Upper lobe of right lung (tissue), 1 donor: ENCODE data around the gene MEGF10. TPM values are rescaled to one million over a fixed set of nuclear protein-coding genes. Genes with fewer than 3 reads are reported as not detected.

Source experiments
- ATAC-seq: fragments of 200-7000 bp; cut with Tn5 transposase; one replicate; pipeline ENCODE4 v1.9.1; 2020; ENCODE audit warnings: mild to moderate bottlenecking, moderate library complexity
- DNase-seq: peaks from one replicate; pipeline ENCODE4 v3.0.0-alpha.2; 2020
- H3K27ac ChIP-seq: fragments of 200-600 bp; one replicate; pipeline ENCODE4 v1.8.0; 2022
- H3K27me3 ChIP-seq: fragments of 200-600 bp; one replicate; pipeline ENCODE4 v1.8.0; 2022; ENCODE audit warnings: mild to moderate bottlenecking
- H3K36me3 ChIP-seq: fragments of 200-600 bp; one replicate; pipeline ENCODE4 v1.8.0; 2022
- H3K4me1 ChIP-seq: fragments of 200-600 bp; one replicate; pipeline ENCODE4 v1.8.0; 2022
- H3K4me3 ChIP-seq: fragments of 200-600 bp; one replicate; pipeline ENCODE4 v1.8.0; 2022; ENCODE audit warnings: mild to moderate bottlenecking
- H3K9me3 ChIP-seq: fragments of 200-600 bp; one replicate; pipeline ENCODE4 v1.8.0; 2022
- intact Hi-C: fragments of 100-400 bp; cut with DNase I; formaldehyde crosslinking; loops from one replicate; pipeline ENCODE4 v1.11.0; 2022
- total RNA-seq: library from RNA; stranded (reverse); fragmentation: NEBNext Ultra II Directional; extraction: Animal tissue kit (Norgen Biotek cat#: 25700); gene quantifications from one replicate; pipeline ENCODE4 v1.2.1, GENCODE V29; 2021
- TF ChIP-seq, protein P1 (sequence below): fragments of 200-600 bp; IDR thresholded peaks from one replicate; pipeline ENCODE4 v1.8.0; 2022; ENCODE audit warnings: antibody characterized with exemption
- donor health status: DM: no; HTN: yes; CAD: no; lungs with severe emphysema.

Gene MEGF10
- total RNA-seq, 1 donor from 2014 or later: 0.26 TPM

GRCh38 chr5:127431977-127432585, 141.5 kb downstream of the MEGF10 start:
- Histone ChIP-seq H3K4me3 (no peak overlapping the region), H3K27me3 (no peaks in the 10 kb centered on the region), H3K27ac (no peak overlapping the region), H3K36me3 (no peaks in the 10 kb centered on the region), H3K4me1 (no peaks in the 10 kb centered on the region), H3K9me3 (no peaks in the 10 kb centered on the region)
- DNase-seq (no peak), ATAC-seq (no peak)
- TF ChIP-seq, protein P1, sequence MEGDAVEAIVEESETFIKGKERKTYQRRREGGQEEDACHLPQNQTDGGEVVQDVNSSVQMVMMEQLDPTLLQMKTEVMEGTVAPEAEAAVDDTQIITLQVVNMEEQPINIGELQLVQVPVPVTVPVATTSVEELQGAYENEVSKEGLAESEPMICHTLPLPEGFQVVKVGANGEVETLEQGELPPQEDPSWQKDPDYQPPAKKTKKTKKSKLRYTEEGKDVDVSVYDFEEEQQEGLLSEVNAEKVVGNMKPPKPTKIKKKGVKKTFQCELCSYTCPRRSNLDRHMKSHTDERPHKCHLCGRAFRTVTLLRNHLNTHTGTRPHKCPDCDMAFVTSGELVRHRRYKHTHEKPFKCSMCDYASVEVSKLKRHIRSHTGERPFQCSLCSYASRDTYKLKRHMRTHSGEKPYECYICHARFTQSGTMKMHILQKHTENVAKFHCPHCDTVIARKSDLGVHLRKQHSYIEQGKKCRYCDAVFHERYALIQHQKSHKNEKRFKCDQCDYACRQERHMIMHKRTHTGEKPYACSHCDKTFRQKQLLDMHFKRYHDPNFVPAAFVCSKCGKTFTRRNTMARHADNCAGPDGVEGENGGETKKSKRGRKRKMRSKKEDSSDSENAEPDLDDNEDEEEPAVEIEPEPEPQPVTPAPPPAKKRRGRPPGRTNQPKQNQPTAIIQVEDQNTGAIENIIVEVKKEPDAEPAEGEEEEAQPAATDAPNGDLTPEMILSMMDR: no peak
- intact Hi-C loops: no loop called here

GRCh38 chr5:127433526-127433925, 142.9 kb downstream of the MEGF10 start:
- ATAC-seq (no peak), DNase-seq (no peak)
- Histone ChIP-seq H3K27ac (no peak overlapping the region), H3K27me3 (no peaks in the 10 kb centered on the region), H3K4me3 (no peak overlapping the region), H3K9me3 (no peaks in the 10 kb centered on the region), H3K4me1 (no peaks in the 10 kb centered on the region), H3K36me3 (no peaks in the 10 kb centered on the region)
- TF ChIP-seq, protein P1: no peak
- intact Hi-C loops: no loop called here

- H3K27ac ChIP-seq: no peak overlapping the region
- no peak overlapping the region for H3K4me3 ChIP-seq
- H3K9me3 ChIP-seq: no peaks in the 10 kb centered on the region
- DNase-seq (no peak), ATAC-seq (no peak)
- H3K36me3 ChIP-seq: no peaks in the 10 kb centered on the region
- H3K4me1 ChIP-seq: no peaks in the 10 kb centered on the region
- TF ChIP-seq, protein P1: no peak
- intact Hi-C loops: no loop called here
- no peaks in the 10 kb centered on the region for H3K27me3 ChIP-seq
Measured at GRCh38 chr5:127434588-127434987, 144.0 kb downstream of the MEGF10 start.

GRCh38 chr5:127435821-127436220, 145.2 kb downstream of the MEGF10 start:
- DNase-seq: no peak
- Histone ChIP-seq H3K27me3 (no peaks in the 10 kb centered on the region), H3K36me3 (no peaks in the 10 kb centered on the region), H3K4me3 (no peak overlapping the region), H3K9me3 (no peaks in the 10 kb centered on the region), H3K4me1 (no peaks in the 10 kb centered on the region), H3K27ac (no peak overlapping the region)
- no peak for ATAC-seq
- TF ChIP-seq, protein P1: no peak
- intact Hi-C loops: no loop called here

GRCh38 chr5:127439644-127440043, 149.0 kb downstream of the MEGF10 start:
- H3K27me3 ChIP-seq: no peaks in the 10 kb centered on the region
- H3K4me1 ChIP-seq: no peaks in the 10 kb centered on the region
- no peaks in the 10 kb centered on the region for H3K36me3 ChIP-seq
- H3K9me3 ChIP-seq: no peaks in the 10 kb centered on the region
- H3K4me3 ChIP-seq: no peak overlapping the region
- intact Hi-C loops: no loop called here
- DNase-seq (no peak), ATAC-seq (no peak)
- TF ChIP-seq, protein P1: no peak
- no peak overlapping the region for H3K27ac ChIP-seq

DNA sequence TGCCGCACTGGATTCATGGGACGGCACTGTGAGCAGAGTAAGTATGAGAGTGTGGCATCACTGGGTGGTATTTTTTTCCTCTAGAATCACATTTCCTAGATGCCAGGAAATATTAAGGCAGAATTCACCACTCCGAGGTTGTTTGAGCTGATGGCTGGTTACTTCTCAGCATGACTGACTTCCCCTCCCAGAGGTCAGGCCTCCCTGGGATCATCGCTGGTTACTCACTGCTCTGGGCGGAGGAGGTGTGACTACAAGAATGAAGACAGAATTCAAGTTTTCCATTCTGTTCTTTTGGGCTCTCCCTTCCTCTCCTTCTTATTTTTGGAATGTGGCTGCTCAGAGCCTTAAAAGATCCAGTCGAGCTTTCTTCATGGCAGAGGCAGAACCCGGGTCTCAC, 150.2 kb downstream of the MEGF10 start:
- H3K27ac ChIP-seq: no peak overlapping the region
- H3K36me3 ChIP-seq: no peaks in the 10 kb centered on the region
- ATAC-seq (no peak), DNase-seq (no peak)
- TF ChIP-seq, protein P1: no peak
- intact Hi-C loops: no loop called here
- no peaks in the 10 kb centered on the region for H3K27me3 ChIP-seq
- H3K4me1 ChIP-seq: no peaks in the 10 kb centered on the region
- no peak overlapping the region for H3K4me3 ChIP-seq
- no peaks in the 10 kb centered on the region for H3K9me3 ChIP-seq
